OCI-LY1 (cell line): ENCODE data around the gene NLRP5.

Experiments
- H2AFZ ChIP-seq: fragments of 200-600 bp; sonication (generic), shearing (Covaris generic); 2 replicates; pipeline ENCODE4 v1.6.0; 2014; ENCODE audit warnings: antibody characterized with exemption, mild to moderate bottlenecking, low read length
- H3F3A ChIP-seq: fragments of 200-600 bp; sonication (generic), shearing (Covaris generic); 2 replicates; pipeline ENCODE4 v1.6.0; 2014; ENCODE audit warnings: mild to moderate bottlenecking, antibody characterized with exemption, low read length, moderate library complexity; ENCODE audit not compliant: insufficient read depth
- H3K27ac ChIP-seq: fragments of 200-600 bp; sonication (generic); 2 replicates; pipeline ENCODE4 v1.5.1; 2014; ENCODE audit warnings: low read length, mixed run types, mild to moderate bottlenecking, low read depth; ENCODE audit not compliant: poor library complexity, severe bottlenecking
- H3K27me3 ChIP-seq: fragments of 200-600 bp; sonication (generic); 2 replicates; pipeline ENCODE4 v1.6.0; 2014; ENCODE audit warnings: antibody characterized with exemption, mild to moderate bottlenecking, low read length, moderate library complexity; ENCODE audit not compliant: insufficient read depth
- H3K36me3 ChIP-seq: fragments of 200-600 bp; sonication (generic); 2 replicates; pipeline ENCODE4 v1.6.1; 2014; ENCODE audit warnings: mild to moderate bottlenecking, antibody characterized with exemption, low read length, moderate library complexity, mixed read lengths; ENCODE audit not compliant: insufficient read depth
- H3K4me1 ChIP-seq: fragments of 200-600 bp; sonication (generic); 2 replicates; pipeline ENCODE4 v1.5.1; 2014; ENCODE audit warnings: mild to moderate bottlenecking, low read length, moderate library complexity; ENCODE audit not compliant: insufficient read depth, severe bottlenecking
- H3K4me2 ChIP-seq: fragments of 200-600 bp; sonication (generic), shearing (Covaris generic); 2 replicates; pipeline ENCODE4 v1.6.1; 2014; ENCODE audit warnings: low read length
- H3K4me3 ChIP-seq: fragments of 200-600 bp; sonication (generic); 2 replicates; pipeline ENCODE4 v1.5.1; 2014; ENCODE audit warnings: low read length, low read depth, mild to moderate bottlenecking, mixed read lengths; ENCODE audit not compliant: poor library complexity, severe bottlenecking
- H3K79me2 ChIP-seq: fragments of 200-600 bp; shearing (Covaris generic); 2 replicates; pipeline ENCODE4 v1.6.1; 2016; ENCODE audit warnings: mixed run types, low read length, mixed read lengths; ENCODE audit not compliant: insufficient read depth
- H3K9ac ChIP-seq: fragments of 200-600 bp; sonication (generic), shearing (Covaris generic); 2 replicates; pipeline ENCODE4 v1.6.1; 2014; ENCODE audit warnings: mild to moderate bottlenecking, low read length, mixed read lengths
- H3K9me2 ChIP-seq: fragments of 200-600 bp; sonication (generic), shearing (Covaris generic); 2 replicates; pipeline ENCODE4 v1.6.1; 2014; ENCODE audit warnings: low read depth, mild to moderate bottlenecking, low read length, mixed read lengths
- H3K9me3 ChIP-seq: fragments of 200-600 bp; shearing (Covaris generic); 2 replicates; pipeline ENCODE4 v1.6.1; 2014; ENCODE audit warnings: low read length, mixed read lengths
- H4K20me1 ChIP-seq: fragments of 200-600 bp; sonication (generic), shearing (Covaris generic); 2 replicates; pipeline ENCODE4 v1.6.0; 2016; ENCODE audit warnings: mild to moderate bottlenecking, low read length; ENCODE audit not compliant: insufficient read depth
- EZH2 ChIP-seq: fragments of 200-600 bp; sonication (generic), shearing (Covaris generic); IDR thresholded peaks from 2 replicates; pipeline ENCODE4 v1.8.0; 2017; ENCODE audit warnings: borderline replicate concordance, mixed run types, mild to moderate bottlenecking, antibody characterized with exemption, low read length, moderate library complexity, mixed read lengths
- TF ChIP-seq, protein P1 (sequence below): fragments of 200-600 bp; sonication (generic), shearing (Covaris generic); IDR thresholded peaks from 2 replicates; pipeline ENCODE4 v1.5.1; 2017; ENCODE audit warnings: mild to moderate bottlenecking, antibody characterized with exemption, low read length, moderate library complexity, mixed read lengths

The NLRP5 gene

GRCh38 chr19:55986487-55986886 is at the start of gene NLRP5:
TSS of gene NLRP5 (plus strand) at chr19:55986775.
- no peaks in the 10 kb centered on the region for H3K9me3 ChIP-seq
- H3F3A ChIP-seq, result no peaks in the 10 kb centered on the region
- no peaks in the 10 kb centered on the region for H3K4me1 ChIP-seq
- TF ChIP-seq, protein P1, sequence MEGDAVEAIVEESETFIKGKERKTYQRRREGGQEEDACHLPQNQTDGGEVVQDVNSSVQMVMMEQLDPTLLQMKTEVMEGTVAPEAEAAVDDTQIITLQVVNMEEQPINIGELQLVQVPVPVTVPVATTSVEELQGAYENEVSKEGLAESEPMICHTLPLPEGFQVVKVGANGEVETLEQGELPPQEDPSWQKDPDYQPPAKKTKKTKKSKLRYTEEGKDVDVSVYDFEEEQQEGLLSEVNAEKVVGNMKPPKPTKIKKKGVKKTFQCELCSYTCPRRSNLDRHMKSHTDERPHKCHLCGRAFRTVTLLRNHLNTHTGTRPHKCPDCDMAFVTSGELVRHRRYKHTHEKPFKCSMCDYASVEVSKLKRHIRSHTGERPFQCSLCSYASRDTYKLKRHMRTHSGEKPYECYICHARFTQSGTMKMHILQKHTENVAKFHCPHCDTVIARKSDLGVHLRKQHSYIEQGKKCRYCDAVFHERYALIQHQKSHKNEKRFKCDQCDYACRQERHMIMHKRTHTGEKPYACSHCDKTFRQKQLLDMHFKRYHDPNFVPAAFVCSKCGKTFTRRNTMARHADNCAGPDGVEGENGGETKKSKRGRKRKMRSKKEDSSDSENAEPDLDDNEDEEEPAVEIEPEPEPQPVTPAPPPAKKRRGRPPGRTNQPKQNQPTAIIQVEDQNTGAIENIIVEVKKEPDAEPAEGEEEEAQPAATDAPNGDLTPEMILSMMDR, result no peak
- TF ChIP-seq EZH2, result no peak
- H3K27me3 ChIP-seq, result no peaks in the 10 kb centered on the region
- H4K20me1 ChIP-seq, result no peaks in the 10 kb centered on the region
- H3K4me3 ChIP-seq, result no peak within 1 kb of the TSS
- H3K9ac ChIP-seq, result no peak within 1 kb of the TSS
- no peak within 1 kb of the TSS for H2AFZ ChIP-seq
- no peaks in the 10 kb centered on the region for H3K36me3 ChIP-seq
- no peaks in the 10 kb centered on the region for H3K79me2 ChIP-seq
- no peak within 1 kb of the TSS for H3K4me2 ChIP-seq
- no peaks in the 10 kb centered on the region for H3K9me2 ChIP-seq
- H3K27ac ChIP-seq, result no peak within 1 kb of the TSS

DNA sequence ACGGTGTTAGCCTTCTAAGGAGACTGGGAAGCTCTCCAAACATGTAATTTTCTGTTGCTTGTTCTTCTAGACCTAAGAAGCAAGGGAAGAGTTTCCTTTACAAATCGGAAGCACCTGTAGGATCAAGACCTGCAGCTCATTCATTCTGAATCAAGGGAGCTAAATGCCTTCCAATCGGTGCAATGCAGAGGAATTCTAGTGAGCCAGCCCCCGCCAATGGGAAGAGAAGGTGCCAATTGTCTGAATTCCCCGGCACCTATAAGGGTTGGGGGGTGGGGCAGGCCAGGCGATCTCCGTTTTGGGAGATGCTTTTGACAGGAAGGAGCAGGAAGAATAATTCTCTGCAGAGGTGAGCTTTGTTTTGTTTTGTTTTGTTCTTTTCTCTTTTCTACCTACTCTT is 47.4 kb upstream of the NLRP5 start:
- Histone ChIP-seq H3K79me2 (no peaks in the 10 kb centered on the region), H4K20me1 (no peaks in the 10 kb centered on the region), H3K27ac (no peak overlapping the region), H3K36me3 (no peaks in the 10 kb centered on the region), H3K4me1 (no peaks in the 10 kb centered on the region), H3F3A (no peaks in the 10 kb centered on the region), H3K9me3 (no peaks in the 10 kb centered on the region), H3K4me2 (no peak overlapping the region), H2AFZ (no peak overlapping the region), H3K27me3 (no peaks in the 10 kb centered on the region), H3K9ac (no peak overlapping the region), H3K4me3 (no peak overlapping the region), H3K9me2 (no peaks in the 10 kb centered on the region)
- no peak for TF ChIP-seq EZH2
- TF ChIP-seq, protein P1, result no peak

- no peak for TF ChIP-seq EZH2
- TF ChIP-seq, protein P1, result no peak
- no peaks in the 10 kb centered on the region for H3K79me2 ChIP-seq
- H3K27me3 ChIP-seq, result no peaks in the 10 kb centered on the region
- no peaks in the 10 kb centered on the region for H3K4me1 ChIP-seq
- no peaks in the 10 kb centered on the region for H3F3A ChIP-seq
- H4K20me1 ChIP-seq, result no peaks in the 10 kb centered on the region
- no peak overlapping the region for H3K4me2 ChIP-seq
- no peak overlapping the region for H2AFZ ChIP-seq
- H3K4me3 ChIP-seq, result no peak overlapping the region
- no peaks in the 10 kb centered on the region for H3K9me3 ChIP-seq
- no peaks in the 10 kb centered on the region for H3K36me3 ChIP-seq
- no peaks in the 10 kb centered on the region for H3K9me2 ChIP-seq
- no peak overlapping the region for H3K9ac ChIP-seq
- H3K27ac ChIP-seq, result no peak overlapping the region
Measured at GRCh38 chr19:55940306-55940705, 46.3 kb upstream of the NLRP5 start.
